Hepatocyte (in vitro differentiated cells): ENCODE measurements around the gene DIMT1. TPM values are rescaled to one million over a fixed set of nuclear protein-coding genes. Genes with fewer than 3 reads are reported as not detected.

Source experiments
- DNase-seq: peaks from one replicate; pipeline ENCODE4 v3.0.0-alpha.2; 2016; ENCODE audit warnings: low spot score
- H2AFZ ChIP-seq: fragments of 200-600 bp; sonication (generic); 2 replicates; pipeline ENCODE4 v1.6.0; 2016; ENCODE audit warnings: antibody characterized with exemption, mild to moderate bottlenecking
- H3K27ac ChIP-seq: fragments of 200-600 bp; sonication (generic); 2 replicates; pipeline ENCODE4 v1.5.1; 2016; ENCODE audit warnings: mild to moderate bottlenecking
- H3K27me3 ChIP-seq: fragments of 200-600 bp; sonication (generic); 2 replicates; pipeline ENCODE4 v1.6.1; 2016
- H3K36me3 ChIP-seq: fragments of 200-600 bp; sonication (generic); replicated peaks from 2 replicates; pipeline ENCODE4 v1.5.1; 2016; ENCODE audit warnings: low read depth; ENCODE audit not compliant: insufficient read depth
- H3K4me1 ChIP-seq: fragments of 200-600 bp; sonication (generic); 2 replicates; pipeline ENCODE4 v1.5.1; 2016; ENCODE audit warnings: mild to moderate bottlenecking, moderate library complexity; ENCODE audit not compliant: insufficient read depth
- H3K4me2 ChIP-seq: fragments of 200-600 bp; sonication (generic); 2 replicates; pipeline ENCODE4 v1.6.0; 2016
- H3K4me3 ChIP-seq: fragments of 200-600 bp; sonication (generic); 2 replicates; pipeline ENCODE4 v1.5.1; 2016; ENCODE audit warnings: mild to moderate bottlenecking
- H3K79me2 ChIP-seq: fragments of 200-600 bp; sonication (generic); 2 replicates; pipeline ENCODE4 v1.6.0; 2017; ENCODE audit warnings: mild to moderate bottlenecking
- H3K9me2 ChIP-seq: fragments of 200-600 bp; sonication (generic); replicated peaks from 2 replicates; pipeline ENCODE4 v1.6.0; 2017; ENCODE audit warnings: mild to moderate bottlenecking; ENCODE audit not compliant: insufficient read depth
- H3K9me3 ChIP-seq: fragments of 200-600 bp; sonication (generic); 2 replicates; pipeline ENCODE4 v1.5.1; 2016; ENCODE audit warnings: low read depth, mild to moderate bottlenecking
- H4K20me1 ChIP-seq: fragments of 200-600 bp; sonication (generic); 2 replicates; pipeline ENCODE4 v1.6.0; 2016; ENCODE audit warnings: mild to moderate bottlenecking; ENCODE audit not compliant: insufficient read depth, poor library complexity, severe bottlenecking
- EZH2 ChIP-seq: fragments of 200-600 bp; sonication (generic); IDR thresholded peaks from 2 replicates; pipeline ENCODE4 v1.6.1; 2016; ENCODE audit warnings: antibody characterized with exemption, mild to moderate bottlenecking, borderline replicate concordance
- EZH2phosphoT487 ChIP-seq: fragments of 200-600 bp; sonication (generic); IDR thresholded peaks from one replicate; pipeline ENCODE4 v1.6.1; 2018; ENCODE audit warnings: antibody characterized with exemption, mild to moderate bottlenecking, low read depth, moderate library complexity; ENCODE audit not compliant: unreplicated experiment, severe bottlenecking
- WGBS: methylation state at CpG from one replicate; pipeline ENCODE4 v1.1.6; 2016; ENCODE audit warnings: low lambda C conversion rate; ENCODE audit errors: missing lambda C conversion rate; 5-methylcytosine and 5-hydroxymethylcytosine counted together
- polyA plus RNA-seq: library from polyadenylated mRNA; unstranded; fragments of >200 nt; fragmentation: Nextera tagmentation; extraction: Ambion mirVana; gene quantifications from 2 replicates; pipeline ENCODE4 v1.2.1, GENCODE V29; 2016
- total RNA-seq: library from RNA; depleted of rRNA; stranded (reverse); fragments of >200 nt; gene quantifications from 2 replicates; pipeline ENCODE4 v1.2.3, GENCODE V29; 2014
- TF ChIP-seq, protein P1 (sequence below): fragments of 200-600 bp; sonication (generic); IDR thresholded peaks from 2 replicates; pipeline ENCODE4 v1.5.1; 2016; ENCODE audit warnings: antibody characterized with exemption, mild to moderate bottlenecking; ENCODE audit not compliant: poor library complexity

Gene DIMT1
- total and polyA plus RNA-seq, 2 experiments from 2014 or later: 23.5 to 25.7 TPM

DNA sequence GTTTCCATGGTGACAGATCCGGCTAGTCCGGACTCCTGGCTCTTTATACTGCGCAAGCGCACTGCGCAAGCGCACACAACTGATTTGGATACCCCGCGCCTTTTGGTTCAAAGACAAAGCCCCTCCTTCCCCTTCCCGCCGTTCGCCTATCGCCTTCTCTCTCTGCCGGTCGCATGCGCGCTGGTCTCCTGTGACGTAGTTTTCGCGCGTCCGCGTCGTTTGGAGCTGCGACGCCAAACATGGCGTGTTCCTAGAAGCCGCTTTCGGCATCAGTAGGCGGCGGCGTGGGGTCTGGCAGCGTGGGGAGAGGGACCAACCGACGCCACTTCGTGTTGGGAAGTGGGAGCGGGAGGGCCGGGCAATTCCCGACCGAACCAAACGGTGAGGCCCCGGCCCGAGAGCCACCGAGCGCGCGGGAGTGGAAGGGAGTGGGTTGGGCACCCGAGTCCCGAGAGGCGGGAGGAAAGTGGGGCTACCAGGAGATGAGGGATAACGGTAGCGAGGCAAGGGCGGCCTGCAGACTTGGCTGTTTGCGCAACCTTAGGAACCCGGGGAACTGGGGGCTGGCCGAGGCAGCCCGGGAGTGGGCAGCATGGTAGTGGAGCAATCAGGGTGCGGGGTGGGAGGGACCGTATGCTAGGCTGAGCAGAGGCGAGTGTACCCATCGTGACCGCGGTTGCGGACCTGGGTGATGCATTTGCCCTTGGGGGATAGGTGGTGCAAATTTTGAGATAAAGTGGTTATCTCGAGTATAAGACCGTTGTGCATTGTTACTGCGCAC is 9.0 kb upstream of the DIMT1 start, which contains the start of gene IPO11:
IPO11 (plus strand) TSS at position 215 of the 781 bp plus-strand sequence. CDS start 24,517 bp downstream, outside the sequence.
- 2% methylated on average over 57 of the region's 66 CpGs for WGBS
- H3K36me3 ChIP-seq: no peaks in the 10 kb centered on the region
- peaks cover 45% of the 10 kb centered on the region for H3K79me2 ChIP-seq

DNA sequence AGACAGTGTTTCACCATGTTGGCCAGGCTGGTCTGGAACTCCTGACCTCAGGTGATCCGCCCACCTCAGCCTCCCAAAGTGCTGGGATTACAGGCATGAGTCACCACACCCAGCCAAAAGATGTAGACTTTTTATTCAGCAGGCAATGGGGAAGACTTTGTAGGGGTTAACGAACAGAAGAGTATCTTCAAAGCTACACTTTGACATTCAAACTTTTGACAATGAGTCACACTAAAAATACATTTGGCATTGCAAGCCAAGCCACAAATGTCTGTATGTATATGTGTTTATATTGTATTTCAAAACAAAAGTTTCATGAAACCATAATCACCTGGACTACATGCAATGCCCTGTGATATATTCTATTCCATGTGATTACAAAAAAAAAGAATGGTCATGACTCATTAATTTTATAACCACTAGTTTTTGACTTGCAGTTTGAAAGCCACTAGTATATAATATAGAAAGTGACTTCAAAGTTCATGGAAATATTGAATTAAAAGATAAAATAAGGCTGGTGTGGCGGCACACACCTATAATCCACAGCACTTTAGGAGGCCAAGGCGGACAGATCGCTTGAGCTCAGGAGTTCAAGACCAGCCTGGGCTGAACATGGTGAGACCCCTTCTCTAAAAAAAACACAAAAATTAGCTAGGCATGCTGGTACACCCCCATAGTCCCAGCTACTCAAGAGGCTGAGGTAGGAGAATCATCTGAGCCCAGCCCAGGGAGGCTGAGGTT is 8.3 kb downstream of the DIMT1 start:
- WGBS: 95% methylated on average over 5 of the region's 5 CpGs
- Histone ChIP-seq H3K4me3 (no peak overlapping the region), H2AFZ (no peak overlapping the region), H3K36me3 (no peaks in the 10 kb centered on the region), H3K4me2 (no peak overlapping the region), H3K9me3 (no peaks in the 10 kb centered on the region), H3K79me2 (no peaks in the 10 kb centered on the region), H3K27ac (no peak overlapping the region), H4K20me1 (no peaks in the 10 kb centered on the region), H3K4me1 (no peaks in the 10 kb centered on the region), H3K9me2 (no peaks in the 10 kb centered on the region), H3K27me3 (no peaks in the 10 kb centered on the region)
- no peak for TF ChIP-seq EZH2phosphoT487
- no peak for TF ChIP-seq EZH2
- DNase-seq: no peak

More for the DNA sequence above, 9.0 kb upstream of the DIMT1 start, which contains the start of gene IPO11:
- Histone ChIP-seq H3K27ac (peak within 1 kb of the TSS; percentile 63), H3K4me1 (no peaks in the 10 kb centered on the region), H3K27me3 (no peaks in the 10 kb centered on the region), H3K4me2 (peak within 1 kb of the TSS; percentile 89), H3K9me2 (no peaks in the 10 kb centered on the region), H3K9me3 (no peaks in the 10 kb centered on the region), H3K4me3 (peak within 1 kb of the TSS; percentile 51), H4K20me1 (no peaks in the 10 kb centered on the region), H2AFZ (peak within 1 kb of the TSS; percentile 73)
- DNase-seq: peak; percentile 99
- TF ChIP-seq, protein P1, sequence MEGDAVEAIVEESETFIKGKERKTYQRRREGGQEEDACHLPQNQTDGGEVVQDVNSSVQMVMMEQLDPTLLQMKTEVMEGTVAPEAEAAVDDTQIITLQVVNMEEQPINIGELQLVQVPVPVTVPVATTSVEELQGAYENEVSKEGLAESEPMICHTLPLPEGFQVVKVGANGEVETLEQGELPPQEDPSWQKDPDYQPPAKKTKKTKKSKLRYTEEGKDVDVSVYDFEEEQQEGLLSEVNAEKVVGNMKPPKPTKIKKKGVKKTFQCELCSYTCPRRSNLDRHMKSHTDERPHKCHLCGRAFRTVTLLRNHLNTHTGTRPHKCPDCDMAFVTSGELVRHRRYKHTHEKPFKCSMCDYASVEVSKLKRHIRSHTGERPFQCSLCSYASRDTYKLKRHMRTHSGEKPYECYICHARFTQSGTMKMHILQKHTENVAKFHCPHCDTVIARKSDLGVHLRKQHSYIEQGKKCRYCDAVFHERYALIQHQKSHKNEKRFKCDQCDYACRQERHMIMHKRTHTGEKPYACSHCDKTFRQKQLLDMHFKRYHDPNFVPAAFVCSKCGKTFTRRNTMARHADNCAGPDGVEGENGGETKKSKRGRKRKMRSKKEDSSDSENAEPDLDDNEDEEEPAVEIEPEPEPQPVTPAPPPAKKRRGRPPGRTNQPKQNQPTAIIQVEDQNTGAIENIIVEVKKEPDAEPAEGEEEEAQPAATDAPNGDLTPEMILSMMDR: no peak
- no peak for TF ChIP-seq EZH2phosphoT487
- TF ChIP-seq EZH2: no peak

DNA sequence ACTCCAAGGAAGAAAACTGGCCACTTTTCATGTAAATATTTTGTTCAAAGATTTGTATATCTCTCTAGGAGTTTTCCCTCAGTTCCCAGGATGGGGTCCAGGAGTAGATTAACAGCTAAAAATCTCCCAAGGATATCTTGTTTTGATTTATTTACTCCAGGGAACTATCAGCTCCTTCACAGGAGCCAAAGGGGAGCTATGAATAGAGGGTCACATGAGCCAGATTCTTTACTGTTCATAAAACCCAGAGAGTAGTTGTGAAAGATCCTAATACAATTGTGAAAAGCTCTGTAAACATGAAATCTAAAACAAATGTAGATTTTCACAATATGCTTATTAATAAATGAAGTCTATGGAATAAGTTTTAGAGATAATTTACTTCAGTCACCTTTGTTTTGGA is 16.9 kb downstream of the DIMT1 start:
- Histone ChIP-seq H3K27ac (peak overlapping the region; percentile 7), H3K4me2 (no peak overlapping the region), H3K4me3 (no peak overlapping the region), H2AFZ (no peak overlapping the region), H3K9me2 (no peaks in the 10 kb centered on the region), H4K20me1 (no peaks in the 10 kb centered on the region), H3K36me3 (no peaks in the 10 kb centered on the region), H3K79me2 (no peaks in the 10 kb centered on the region), H3K4me1 (no peaks in the 10 kb centered on the region), H3K9me3 (no peaks in the 10 kb centered on the region), H3K27me3 (no peaks in the 10 kb centered on the region)
- TF ChIP-seq EZH2 (no peak), EZH2phosphoT487 (no peak)
- TF ChIP-seq, protein P1: no peak
- DNase-seq: no peak
